Chondrocyte (in vitro differentiated cells): ENCODE results near the gene PLA2G2C. TPM values are rescaled to one million over a fixed set of nuclear protein-coding genes. Genes with fewer than 3 reads are reported as not detected.
A peak's percentile ranks its signal among the peaks of the same experiment; 100 is the strongest.

ENCODE experiments used
- DNase-seq: peaks from one replicate; pipeline ENCODE4 v3.0.0; 2021; ENCODE audit warnings: mixed read lengths, low spot score
- H3K27ac Mint-ChIP-seq: one replicate; pipeline ENCODE4 v1.8.0; 2021; ENCODE audit warnings: mild to moderate bottlenecking, moderate library complexity, mixed read lengths; ENCODE audit not compliant: unreplicated experiment
- H3K27me3 Mint-ChIP-seq: 2 replicates; pipeline ENCODE4 v1.8.0; 2021; ENCODE audit warnings: low read depth, mixed read lengths
- H3K36me3 Mint-ChIP-seq: 2 replicates; pipeline ENCODE4 v1.8.0; 2021; ENCODE audit warnings: low read depth, mixed read lengths
- H3K4me1 Mint-ChIP-seq: 2 replicates; pipeline ENCODE4 v1.8.0; 2021; ENCODE audit warnings: low read depth, mild to moderate bottlenecking, mixed read lengths
- H3K4me3 Mint-ChIP-seq: one replicate; pipeline ENCODE4 v1.8.0; 2021; ENCODE audit warnings: mild to moderate bottlenecking, moderate library complexity, mixed read lengths; ENCODE audit not compliant: unreplicated experiment
- H3K9me3 Mint-ChIP-seq: 2 replicates; pipeline ENCODE4 v1.8.0; 2021; ENCODE audit warnings: low read depth, mixed read lengths
- CTCF ChIP-seq: fragments of 200-600 bp; sonication (generic); IDR thresholded peaks from 2 replicates; pipeline ENCODE4 v1.5.0; 2021; ENCODE audit warnings: antibody characterized with exemption, mild to moderate bottlenecking, moderate library complexity
- total RNA-seq: library from RNA; stranded (reverse); gene quantifications from 3 replicates; pipeline ENCODE4 v1.2.1, GENCODE V29; 2021

PLA2G2C gene
- total RNA-seq, 1 donor from 2014 or later = not detected

- H3K36me3 Mint-ChIP-seq = no peaks in the 10 kb centered on the region
Observed at GRCh38 chr1:20212685-20213331, 26.5 kb upstream of the PLA2G2C start.

GRCh38 chr1:20212085-20212684, 25.9 kb upstream of the PLA2G2C start:
- Mint-ChIP-seq H3K4me1 (no peaks in the 10 kb centered on the region), H3K27ac (no peak overlapping the region), H3K36me3 (no peaks in the 10 kb centered on the region), H3K4me3 (no peak overlapping the region), H3K9me3 (no peaks in the 10 kb centered on the region), H3K27me3 (peaks cover 52% of the 10 kb centered on the region)
- DNase-seq = no peak
- TF ChIP-seq CTCF = no peak

More at GRCh38 chr1:20212685-20213331, 26.5 kb upstream of the PLA2G2C start:
- TF ChIP-seq CTCF = peak; percentile 91
- Mint-ChIP-seq H3K9me3 (no peaks in the 10 kb centered on the region), H3K27ac (no peak overlapping the region), H3K4me3 (no peak overlapping the region), H3K27me3 (peaks cover 56% of the 10 kb centered on the region), H3K4me1 (no peaks in the 10 kb centered on the region)
- DNase-seq = no peak

- H3K27me3 Mint-ChIP-seq = peaks cover 52% of the 10 kb centered on the region
- no peaks in the 10 kb centered on the region for H3K9me3 Mint-ChIP-seq
- H3K27ac Mint-ChIP-seq = no peak overlapping the region
- H3K36me3 Mint-ChIP-seq = no peaks in the 10 kb centered on the region
- TF ChIP-seq CTCF = no peak
- no peaks in the 10 kb centered on the region for H3K4me1 Mint-ChIP-seq
- no peak for DNase-seq
- H3K4me3 Mint-ChIP-seq = no peak overlapping the region
Observed at GRCh38 chr1:20211511-20211931, 25.2 kb upstream of the PLA2G2C start.

GRCh38 chr1:20210736-20211460, 24.6 kb upstream of the PLA2G2C start:
- H3K27ac Mint-ChIP-seq = no peak overlapping the region

More at GRCh38 chr1:20210736-20211460, 24.6 kb upstream of the PLA2G2C start:
- no peak for DNase-seq
- Mint-ChIP-seq H3K36me3 (no peaks in the 10 kb centered on the region), H3K4me1 (no peaks in the 10 kb centered on the region), H3K9me3 (no peaks in the 10 kb centered on the region), H3K4me3 (no peak overlapping the region), H3K27me3 (peaks cover 49% of the 10 kb centered on the region)
- no peak for TF ChIP-seq CTCF
